ENCODE measurements around the gene MRGPRE.

Gene MRGPRE

DNA sequence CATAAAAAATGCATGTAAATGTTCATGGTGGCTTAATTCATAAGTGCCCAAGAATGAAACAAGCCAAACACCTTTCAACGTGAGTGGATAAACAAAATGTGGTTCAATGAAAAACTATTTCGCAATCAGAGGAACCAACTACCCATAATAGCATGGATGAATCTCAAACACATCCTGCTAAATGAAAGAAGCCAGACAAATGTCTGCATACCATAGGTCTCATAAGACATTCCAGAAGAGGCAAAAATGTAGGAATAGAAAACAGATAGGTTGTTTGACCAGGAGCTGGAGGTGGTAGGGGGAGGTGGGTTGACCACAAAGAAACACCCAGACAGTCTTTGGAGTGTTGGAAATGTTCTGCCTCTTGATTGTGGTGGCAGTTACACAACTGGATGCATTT is 53.9 kb downstream of the MRGPRE start:
- no peak for DNase-seq (ENCODE audit: low read depth, low spot score)

DNA sequence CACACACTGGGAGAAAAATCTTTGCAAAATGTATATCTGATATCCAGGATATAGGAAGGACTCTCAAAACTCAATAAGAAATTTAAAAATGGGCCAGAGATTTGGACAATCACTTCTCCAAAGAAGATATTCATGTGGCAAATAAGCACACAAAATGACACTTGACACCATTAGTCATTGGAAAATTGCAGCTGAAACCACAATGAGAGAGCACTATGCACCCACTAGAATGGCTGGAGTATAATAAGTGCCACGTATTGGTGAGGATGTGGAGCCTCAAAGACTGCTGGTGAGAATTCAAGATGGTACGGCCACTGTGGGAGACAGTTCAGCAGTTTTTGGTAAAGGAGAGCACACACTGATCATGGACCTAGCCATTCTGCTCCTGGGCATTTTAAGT is 54.3 kb downstream of the MRGPRE start:
- no peak for DNase-seq (ENCODE audit: low read depth, low spot score)
